SK-N-SH treated with all-trans-retinoic acid at 6 μM for 48 hours (cell line): ENCODE measurements around the gene FEN1.

Source experiments
- ATAC-seq: fragments of 200-7000 bp; cut with Tn5 transposase; 3 replicates; pipeline ENCODE4 v1.9.1; 2020; ENCODE audit warnings: mild to moderate bottlenecking, moderate library complexity
- ARNTL ChIP-seq: fragments of 450-650 bp; formaldehyde crosslinking; IDR thresholded peaks from 2 replicates; pipeline ENCODE4 v1.5.0; 2020; ENCODE audit warnings: low read depth, mild to moderate bottlenecking, moderate library complexity, borderline replicate concordance
- CSDC2 ChIP-seq: fragments of 250-450 bp; sonication (Bioruptor Pico); IDR thresholded peaks from 2 replicates; pipeline ENCODE4 v1.5.0; 2020; ENCODE audit warnings: mild to moderate bottlenecking, moderate library complexity
- ESRRG ChIP-seq: fragments of 250-450 bp; sonication (Bioruptor Pico); IDR thresholded peaks from 2 replicates; pipeline ENCODE4 v1.6.1; 2021; ENCODE audit warnings: mild to moderate bottlenecking
- GLIS3 ChIP-seq: fragments of 250-450 bp; sonication (Bioruptor Pico); IDR thresholded peaks from 2 replicates; pipeline ENCODE4 v1.5.0; 2020; ENCODE audit warnings: mild to moderate bottlenecking, moderate library complexity
- ISL1 ChIP-seq: fragments of 250-450 bp; sonication (Bioruptor Pico); IDR thresholded peaks from 2 replicates; pipeline ENCODE4 v2.1.2; 2022; ENCODE audit warnings: mild to moderate bottlenecking, moderate library complexity
- OSR1 ChIP-seq: fragments of 250-450 bp; sonication (Bioruptor Pico); IDR thresholded peaks from 2 replicates; pipeline ENCODE4 v1.8.0; 2022; ENCODE audit warnings: moderate library complexity, mild to moderate bottlenecking, inconsistent platforms
- SNAI2 ChIP-seq: fragments of 250-450 bp; sonication (Bioruptor Pico); IDR thresholded peaks from 2 replicates; pipeline ENCODE4 v1.5.0; 2020; ENCODE audit warnings: mild to moderate bottlenecking, moderate library complexity
- TCF4 ChIP-seq: fragments of 250-450 bp; sonication (Bioruptor Pico); IDR thresholded peaks from 2 replicates; pipeline ENCODE4 v1.8.0; 2021; ENCODE audit warnings: mild to moderate bottlenecking, moderate library complexity, borderline replicate concordance
- TOX ChIP-seq: fragments of 250-450 bp; sonication (Bioruptor Pico); IDR thresholded peaks from 2 replicates; pipeline ENCODE4 v1.8.0; 2021; ENCODE audit warnings: mild to moderate bottlenecking, moderate library complexity, borderline replicate concordance
- ZC3H10 ChIP-seq: fragments of 250-450 bp; sonication (Bioruptor Pico); IDR thresholded peaks from 2 replicates; pipeline ENCODE4 v1.5.1; 2021; ENCODE audit warnings: mild to moderate bottlenecking, moderate library complexity
- ZFP3 ChIP-seq: fragments of 250-450 bp; sonication (Bioruptor Pico); IDR thresholded peaks from 2 replicates; pipeline ENCODE4 v1.5.0; 2020; ENCODE audit warnings: mild to moderate bottlenecking, moderate library complexity
- ZNF565 ChIP-seq: fragments of 450-650 bp; formaldehyde crosslinking; conservative IDR thresholded peaks from 2 replicates; pipeline ENCODE4 v1.5.0; 2020; ENCODE audit warnings: low read depth, mild to moderate bottlenecking, moderate library complexity
- ZNF70 ChIP-seq: fragments of 450-650 bp; formaldehyde crosslinking; IDR thresholded peaks from 2 replicates; pipeline ENCODE4 v1.5.0; 2020; ENCODE audit warnings: mild to moderate bottlenecking, moderate library complexity
- TF ChIP-seq, protein P1 (sequence below): fragments of 250-450 bp; sonication (Bioruptor Pico); IDR thresholded peaks from 2 replicates; pipeline ENCODE4 v1.8.0; 2021; ENCODE audit warnings: low read depth, mild to moderate bottlenecking, moderate library complexity, borderline replicate concordance
- TF ChIP-seq, protein P2 (sequence below): fragments of 250-450 bp; sonication (Bioruptor Pico); IDR thresholded peaks from 2 replicates; pipeline ENCODE4 v1.5.0; 2020; ENCODE audit warnings: mild to moderate bottlenecking, moderate library complexity
- TF ChIP-seq, protein P3 (sequence below): fragments of 250-450 bp; sonication (Bioruptor Pico); IDR thresholded peaks from 2 replicates; pipeline ENCODE4 v1.5.1; 2021; ENCODE audit warnings: mild to moderate bottlenecking, moderate library complexity
- TF ChIP-seq, protein P4 (sequence below): fragments of 250-450 bp; sonication (Bioruptor Pico); IDR thresholded peaks from 2 replicates; pipeline ENCODE4 v1.8.0; 2020; ENCODE audit warnings: mild to moderate bottlenecking, moderate library complexity, borderline replicate concordance
- TF ChIP-seq, protein P5 (sequence below): fragments of 250-450 bp; sonication (Bioruptor Pico); IDR thresholded peaks from 2 replicates; pipeline ENCODE4 v1.5.1; 2020; ENCODE audit warnings: low read depth, mild to moderate bottlenecking, moderate library complexity

Gene FEN1

DNA sequence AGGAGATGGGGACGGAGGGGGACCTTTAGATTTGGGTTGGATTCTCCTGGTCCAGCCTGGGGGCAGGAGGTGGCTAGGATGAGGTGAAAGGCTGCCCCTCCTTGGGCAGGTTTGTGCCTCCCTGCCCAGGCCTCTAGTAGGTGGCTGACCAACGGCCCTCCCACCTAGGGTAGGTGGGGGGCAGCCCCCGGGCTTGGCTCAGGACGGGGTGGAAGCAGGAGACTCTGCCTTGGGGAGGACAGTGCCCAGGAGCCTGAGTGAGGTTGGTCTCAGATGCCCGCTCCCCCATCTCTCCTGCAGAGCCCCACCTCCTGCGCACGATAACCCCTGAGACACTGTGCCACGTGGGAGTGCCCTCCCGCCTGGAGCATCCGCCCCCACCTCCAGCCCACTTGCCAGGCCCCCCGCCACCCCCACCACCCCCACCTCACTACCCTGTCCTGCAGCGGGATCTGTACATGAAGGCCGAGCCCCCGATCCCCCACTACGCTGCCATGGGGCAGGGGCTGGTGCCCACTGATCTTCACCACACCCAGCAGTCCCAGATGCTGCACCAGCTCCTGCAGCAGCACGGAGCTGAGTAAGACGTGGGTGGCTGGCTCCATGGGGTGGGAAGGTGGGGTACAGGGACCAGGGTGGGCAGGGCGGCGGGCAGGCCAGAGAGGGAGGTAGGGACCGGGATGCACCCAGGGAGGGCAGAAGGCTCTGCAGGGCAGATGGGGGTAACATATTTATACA is 22.6 kb upstream of the FEN1 start (continued):
- TF ChIP-seq, protein P1, sequence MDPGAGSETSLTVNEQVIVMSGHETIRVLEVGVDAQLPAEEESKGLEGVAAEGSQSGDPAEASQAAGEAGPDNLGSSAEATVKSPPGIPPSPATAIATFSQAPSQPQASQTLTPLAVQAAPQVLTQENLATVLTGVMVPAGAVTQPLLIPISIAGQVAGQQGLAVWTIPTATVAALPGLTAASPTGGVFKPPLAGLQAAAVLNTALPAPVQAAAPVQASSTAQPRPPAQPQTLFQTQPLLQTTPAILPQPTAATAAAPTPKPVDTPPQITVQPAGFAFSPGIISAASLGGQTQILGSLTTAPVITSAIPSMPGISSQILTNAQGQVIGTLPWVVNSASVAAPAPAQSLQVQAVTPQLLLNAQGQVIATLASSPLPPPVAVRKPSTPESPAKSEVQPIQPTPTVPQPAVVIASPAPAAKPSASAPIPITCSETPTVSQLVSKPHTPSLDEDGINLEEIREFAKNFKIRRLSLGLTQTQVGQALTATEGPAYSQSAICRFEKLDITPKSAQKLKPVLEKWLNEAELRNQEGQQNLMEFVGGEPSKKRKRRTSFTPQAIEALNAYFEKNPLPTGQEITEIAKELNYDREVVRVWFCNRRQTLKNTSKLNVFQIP (CRISPR knock-in tag) = no peak
- TF ChIP-seq, all 23 proteins: peak for 0

DNA sequence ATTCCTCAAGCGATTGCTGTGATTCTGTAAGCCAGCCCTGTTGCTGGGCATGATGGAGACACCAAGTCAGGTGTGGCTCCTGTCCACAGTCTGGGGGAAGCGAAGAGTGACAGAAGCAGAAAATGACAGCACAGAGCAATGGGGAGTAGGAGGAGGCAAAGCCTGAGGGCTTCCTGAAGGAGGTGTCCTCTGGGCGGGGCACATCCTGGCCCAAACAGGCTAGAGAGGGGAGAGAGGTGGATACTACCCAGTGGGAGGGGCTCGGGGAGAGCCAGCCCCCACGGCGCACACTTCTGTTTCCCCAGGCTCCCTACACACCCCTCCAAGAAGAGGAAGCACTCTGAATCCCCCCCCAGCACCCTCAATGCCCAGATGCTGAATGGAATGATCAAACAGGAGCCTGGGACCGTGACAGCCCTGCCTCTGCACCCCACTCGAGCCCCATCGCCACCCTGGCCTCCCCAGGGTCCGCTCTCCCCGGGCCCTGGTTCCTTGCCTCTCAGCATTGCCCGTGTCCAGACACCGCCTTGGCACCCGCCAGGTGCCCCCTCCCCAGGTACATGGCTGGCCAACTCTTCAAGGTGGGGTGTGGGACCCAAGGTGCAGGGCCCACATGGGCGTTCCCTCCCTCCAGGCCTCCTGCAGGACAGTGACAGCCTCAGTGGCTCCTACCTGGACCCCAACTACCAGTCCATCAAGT is 21.4 kb upstream of the FEN1 start:
- no peak for ATAC-seq
- TF ChIP-seq SNAI2 (CRISPR knock-in tag) (no peak), ESRRG (CRISPR knock-in tag) (no peak), ZC3H10 (CRISPR knock-in tag) (no peak), ISL1 (CRISPR knock-in tag) (no peak), GLIS3 (no peak), ZNF70 (CRISPR knock-in tag) (no peak), ARNTL (CRISPR knock-in tag) (no peak), TCF4 (CRISPR knock-in tag) (no peak), OSR1 (no peak)
- TF ChIP-seq, protein P2, sequence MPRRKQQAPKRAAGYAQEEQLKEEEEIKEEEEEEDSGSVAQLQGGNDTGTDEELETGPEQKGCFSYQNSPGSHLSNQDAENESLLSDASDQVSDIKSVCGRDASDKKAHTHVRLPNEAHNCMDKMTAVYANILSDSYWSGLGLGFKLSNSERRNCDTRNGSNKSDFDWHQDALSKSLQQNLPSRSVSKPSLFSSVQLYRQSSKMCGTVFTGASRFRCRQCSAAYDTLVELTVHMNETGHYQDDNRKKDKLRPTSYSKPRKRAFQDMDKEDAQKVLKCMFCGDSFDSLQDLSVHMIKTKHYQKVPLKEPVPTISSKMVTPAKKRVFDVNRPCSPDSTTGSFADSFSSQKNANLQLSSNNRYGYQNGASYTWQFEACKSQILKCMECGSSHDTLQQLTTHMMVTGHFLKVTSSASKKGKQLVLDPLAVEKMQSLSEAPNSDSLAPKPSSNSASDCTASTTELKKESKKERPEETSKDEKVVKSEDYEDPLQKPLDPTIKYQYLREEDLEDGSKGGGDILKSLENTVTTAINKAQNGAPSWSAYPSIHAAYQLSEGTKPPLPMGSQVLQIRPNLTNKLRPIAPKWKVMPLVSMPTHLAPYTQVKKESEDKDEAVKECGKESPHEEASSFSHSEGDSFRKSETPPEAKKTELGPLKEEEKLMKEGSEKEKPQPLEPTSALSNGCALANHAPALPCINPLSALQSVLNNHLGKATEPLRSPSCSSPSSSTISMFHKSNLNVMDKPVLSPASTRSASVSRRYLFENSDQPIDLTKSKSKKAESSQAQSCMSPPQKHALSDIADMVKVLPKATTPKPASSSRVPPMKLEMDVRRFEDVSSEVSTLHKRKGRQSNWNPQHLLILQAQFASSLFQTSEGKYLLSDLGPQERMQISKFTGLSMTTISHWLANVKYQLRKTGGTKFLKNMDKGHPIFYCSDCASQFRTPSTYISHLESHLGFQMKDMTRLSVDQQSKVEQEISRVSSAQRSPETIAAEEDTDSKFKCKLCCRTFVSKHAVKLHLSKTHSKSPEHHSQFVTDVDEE (CRISPR knock-in tag) = no peak
- TF ChIP-seq, protein P3, sequence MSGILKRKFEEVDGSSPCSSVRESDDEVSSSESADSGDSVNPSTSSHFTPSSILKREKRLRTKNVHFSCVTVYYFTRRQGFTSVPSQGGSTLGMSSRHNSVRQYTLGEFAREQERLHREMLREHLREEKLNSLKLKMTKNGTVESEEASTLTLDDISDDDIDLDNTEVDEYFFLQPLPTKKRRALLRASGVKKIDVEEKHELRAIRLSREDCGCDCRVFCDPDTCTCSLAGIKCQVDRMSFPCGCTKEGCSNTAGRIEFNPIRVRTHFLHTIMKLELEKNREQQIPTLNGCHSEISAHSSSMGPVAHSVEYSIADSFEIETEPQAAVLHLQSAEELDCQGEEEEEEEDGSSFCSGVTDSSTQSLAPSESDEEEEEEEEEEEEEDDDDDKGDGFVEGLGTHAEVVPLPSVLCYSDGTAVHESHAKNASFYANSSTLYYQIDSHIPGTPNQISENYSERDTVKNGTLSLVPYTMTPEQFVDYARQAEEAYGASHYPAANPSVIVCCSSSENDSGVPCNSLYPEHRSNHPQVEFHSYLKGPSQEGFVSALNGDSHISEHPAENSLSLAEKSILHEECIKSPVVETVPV (CRISPR knock-in tag) = no peak

DNA sequence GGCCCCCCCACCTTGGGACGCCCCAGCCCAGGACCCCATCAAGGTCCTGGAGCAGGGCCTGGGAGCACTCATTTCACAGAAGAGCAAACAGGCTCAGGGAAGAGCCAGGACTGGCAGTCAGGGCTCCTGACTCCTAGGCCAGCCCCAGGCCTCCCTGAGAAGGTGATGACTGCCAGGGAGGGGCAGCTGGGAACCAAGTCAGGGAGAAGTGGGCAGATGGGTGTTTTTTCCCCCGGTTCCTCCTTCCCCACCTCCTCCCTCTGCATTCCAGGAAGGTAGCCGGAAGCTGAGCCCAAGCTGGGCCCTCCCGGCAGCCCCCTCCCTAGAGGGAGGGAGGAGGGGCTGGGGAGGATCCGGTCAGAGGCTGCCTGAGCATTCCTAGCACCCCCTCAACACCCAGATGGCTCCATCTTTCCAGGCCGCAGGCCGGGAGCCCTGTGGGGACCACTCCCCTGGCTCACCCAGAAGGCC is 20.7 kb upstream of the FEN1 start:
- TF ChIP-seq ZNF565 (CRISPR knock-in tag) (no peak), TOX (CRISPR knock-in tag) (no peak), GLIS3 (no peak), SNAI2 (CRISPR knock-in tag) (no peak), ISL1 (CRISPR knock-in tag) (no peak), ARNTL (CRISPR knock-in tag) (no peak)
- TF ChIP-seq, protein P4, sequence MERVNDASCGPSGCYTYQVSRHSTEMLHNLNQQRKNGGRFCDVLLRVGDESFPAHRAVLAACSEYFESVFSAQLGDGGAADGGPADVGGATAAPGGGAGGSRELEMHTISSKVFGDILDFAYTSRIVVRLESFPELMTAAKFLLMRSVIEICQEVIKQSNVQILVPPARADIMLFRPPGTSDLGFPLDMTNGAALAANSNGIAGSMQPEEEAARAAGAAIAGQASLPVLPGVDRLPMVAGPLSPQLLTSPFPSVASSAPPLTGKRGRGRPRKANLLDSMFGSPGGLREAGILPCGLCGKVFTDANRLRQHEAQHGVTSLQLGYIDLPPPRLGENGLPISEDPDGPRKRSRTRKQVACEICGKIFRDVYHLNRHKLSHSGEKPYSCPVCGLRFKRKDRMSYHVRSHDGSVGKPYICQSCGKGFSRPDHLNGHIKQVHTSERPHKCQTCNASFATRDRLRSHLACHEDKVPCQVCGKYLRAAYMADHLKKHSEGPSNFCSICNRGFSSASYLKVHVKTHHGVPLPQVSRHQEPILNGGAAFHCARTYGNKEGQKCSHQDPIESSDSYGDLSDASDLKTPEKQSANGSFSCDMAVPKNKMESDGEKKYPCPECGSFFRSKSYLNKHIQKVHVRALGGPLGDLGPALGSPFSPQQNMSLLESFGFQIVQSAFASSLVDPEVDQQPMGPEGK (CRISPR knock-in tag) = no peak
- no peak for ATAC-seq

DNA sequence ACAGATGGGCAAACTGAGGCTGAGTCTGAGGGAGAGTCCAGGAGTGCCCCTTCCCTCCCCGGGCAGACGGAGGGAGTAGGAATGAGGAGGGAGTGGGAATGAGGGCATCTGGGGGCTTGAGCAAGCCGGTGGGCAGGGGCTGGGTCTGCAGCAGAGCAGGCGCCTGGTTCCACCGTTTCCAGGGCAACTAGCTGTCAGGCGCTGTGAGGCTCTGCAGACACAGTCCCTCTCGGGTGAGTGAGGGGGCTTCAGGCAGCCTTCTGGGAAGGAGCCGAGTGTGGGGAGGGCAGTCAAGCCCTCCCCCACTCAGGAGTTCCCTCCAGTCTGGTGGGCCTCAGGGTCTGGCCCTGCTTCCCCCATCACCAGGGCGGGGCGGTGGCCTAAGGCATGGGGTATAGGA is 19.4 kb upstream of the FEN1 start:
- TF ChIP-seq CSDC2 (CRISPR knock-in tag) (no peak), ZNF565 (CRISPR knock-in tag) (no peak), ZFP3 (no peak), ZNF70 (CRISPR knock-in tag) (no peak), GLIS3 (no peak), TCF4 (CRISPR knock-in tag) (peak; percentile 83), ZC3H10 (CRISPR knock-in tag) (no peak)
- TF ChIP-seq, protein P5, sequence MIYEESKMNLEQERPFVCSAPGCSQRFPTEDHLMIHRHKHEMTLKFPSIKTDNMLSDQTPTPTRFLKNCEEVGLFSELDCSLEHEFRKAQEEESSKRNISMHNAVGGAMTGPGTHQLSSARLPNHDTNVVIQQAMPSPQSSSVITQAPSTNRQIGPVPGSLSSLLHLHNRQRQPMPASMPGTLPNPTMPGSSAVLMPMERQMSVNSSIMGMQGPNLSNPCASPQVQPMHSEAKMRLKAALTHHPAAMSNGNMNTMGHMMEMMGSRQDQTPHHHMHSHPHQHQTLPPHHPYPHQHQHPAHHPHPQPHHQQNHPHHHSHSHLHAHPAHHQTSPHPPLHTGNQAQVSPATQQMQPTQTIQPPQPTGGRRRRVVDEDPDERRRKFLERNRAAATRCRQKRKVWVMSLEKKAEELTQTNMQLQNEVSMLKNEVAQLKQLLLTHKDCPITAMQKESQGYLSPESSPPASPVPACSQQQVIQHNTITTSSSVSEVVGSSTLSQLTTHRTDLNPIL (CRISPR knock-in tag) = no peak
- TF ChIP-seq, protein P4 (CRISPR knock-in tag) = no peak
- no peak for ATAC-seq
